DMS79 (cell line): ENCODE measurements around the gene DACT2.
"Not testable (repeated sequence)": the region's sequence is repeated elsewhere in the genome, so short reads cannot be mapped to it uniquely, and the experiment has no call there.

Experiments
- DNase-seq: peaks from one replicate; lab custom pipeline; 2025; lab: John Stamatoyannopoulos, UW

Gene DACT2

GRCh38 chr6:168280020-168280898 is 39.3 kb downstream of the DACT2 start:
- no peak for DNase-seq

DNA sequence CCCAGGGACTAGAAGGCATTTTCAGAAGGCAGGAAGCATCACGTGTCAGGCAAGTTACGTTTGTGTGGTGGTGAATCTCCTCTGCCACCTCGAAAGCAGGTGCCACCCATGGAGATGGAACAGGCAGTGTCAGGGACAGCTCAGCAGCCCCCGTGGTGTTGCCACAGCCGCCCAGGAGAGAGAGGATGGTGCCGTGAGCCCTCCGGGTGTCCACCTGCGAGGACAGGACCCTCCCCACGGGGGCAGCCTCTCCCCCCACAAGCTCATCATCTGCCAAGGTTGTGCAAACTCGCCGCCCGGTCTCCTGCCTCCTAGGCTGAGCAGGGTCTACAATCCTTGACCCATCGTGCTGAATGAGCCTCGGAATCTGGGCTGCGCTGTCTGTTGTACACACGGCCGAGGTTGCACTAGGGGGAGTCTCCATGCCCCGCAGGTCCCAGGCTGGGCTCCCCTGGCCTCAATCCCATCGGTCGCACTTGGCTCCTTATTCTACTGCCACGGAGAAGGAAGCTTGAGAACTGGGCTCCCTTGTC is 40.1 kb downstream of the DACT2 start:
- no peak for DNase-seq

DNA sequence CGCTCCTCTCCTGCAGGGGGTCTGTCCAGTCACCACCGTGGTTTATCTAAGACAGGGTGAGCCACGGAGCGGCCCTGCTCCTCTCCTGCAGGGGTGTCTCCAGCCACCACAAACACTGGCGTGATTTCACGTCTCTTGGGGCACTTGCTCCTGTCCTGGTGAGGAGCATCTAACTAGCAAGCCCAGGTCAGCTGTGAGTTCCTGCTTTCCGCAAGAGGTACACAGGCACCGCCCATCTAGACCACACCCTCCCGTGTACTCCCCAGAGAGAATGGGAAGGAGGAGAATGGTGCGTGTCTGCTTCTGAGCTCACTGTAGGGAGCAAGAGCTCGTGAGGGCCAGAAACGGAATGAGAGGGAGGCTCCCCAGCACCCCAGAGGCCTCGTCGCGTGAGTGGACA is 40.7 kb downstream of the DACT2 start:
- no peak for DNase-seq

DNA sequence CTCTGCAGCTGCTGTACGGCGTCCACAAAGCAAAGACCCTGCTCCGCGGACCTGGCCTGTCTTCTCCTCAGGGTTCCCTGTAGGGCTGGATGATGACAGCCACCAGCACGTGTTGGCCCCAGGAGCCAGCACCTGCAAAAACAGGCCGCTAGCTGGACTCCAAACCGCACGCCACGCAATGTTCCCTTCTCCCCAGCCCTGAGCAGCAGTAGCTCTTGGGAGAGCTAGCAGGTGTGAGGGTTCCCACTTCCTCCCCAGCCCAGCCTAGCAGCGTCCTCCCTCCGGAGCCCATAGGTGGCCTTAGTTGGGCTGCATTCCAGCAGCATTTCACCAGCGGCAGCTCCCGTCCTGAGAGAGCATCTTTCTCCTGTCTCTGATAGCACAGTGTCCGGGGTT is 42.3 kb downstream of the DACT2 start:
- DNase-seq: no peak

GRCh38 chr6:168276576-168277273 is 42.9 kb downstream of the DACT2 start:
- no peak for DNase-seq

DNA sequence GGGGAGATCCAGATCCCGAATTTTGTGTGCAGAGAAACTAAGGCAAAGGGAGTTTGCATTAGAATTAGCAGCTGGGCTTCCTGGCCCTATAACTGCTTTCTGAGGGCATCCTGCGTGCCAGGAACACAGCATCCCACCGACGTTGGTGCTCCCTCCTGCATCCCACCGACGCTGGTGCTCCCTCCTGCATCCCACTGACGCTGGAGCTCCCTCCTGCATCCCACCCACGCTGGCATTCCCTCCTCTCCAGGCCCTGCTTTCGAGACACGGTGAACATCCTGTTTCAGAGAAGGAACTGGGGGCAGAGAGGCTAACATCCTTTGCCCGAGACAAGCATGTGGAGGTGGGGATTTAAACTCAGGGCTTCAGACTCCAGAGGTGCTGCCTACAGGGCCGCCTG is 44.4 kb downstream of the DACT2 start:
- DNase-seq: no peak

DNA sequence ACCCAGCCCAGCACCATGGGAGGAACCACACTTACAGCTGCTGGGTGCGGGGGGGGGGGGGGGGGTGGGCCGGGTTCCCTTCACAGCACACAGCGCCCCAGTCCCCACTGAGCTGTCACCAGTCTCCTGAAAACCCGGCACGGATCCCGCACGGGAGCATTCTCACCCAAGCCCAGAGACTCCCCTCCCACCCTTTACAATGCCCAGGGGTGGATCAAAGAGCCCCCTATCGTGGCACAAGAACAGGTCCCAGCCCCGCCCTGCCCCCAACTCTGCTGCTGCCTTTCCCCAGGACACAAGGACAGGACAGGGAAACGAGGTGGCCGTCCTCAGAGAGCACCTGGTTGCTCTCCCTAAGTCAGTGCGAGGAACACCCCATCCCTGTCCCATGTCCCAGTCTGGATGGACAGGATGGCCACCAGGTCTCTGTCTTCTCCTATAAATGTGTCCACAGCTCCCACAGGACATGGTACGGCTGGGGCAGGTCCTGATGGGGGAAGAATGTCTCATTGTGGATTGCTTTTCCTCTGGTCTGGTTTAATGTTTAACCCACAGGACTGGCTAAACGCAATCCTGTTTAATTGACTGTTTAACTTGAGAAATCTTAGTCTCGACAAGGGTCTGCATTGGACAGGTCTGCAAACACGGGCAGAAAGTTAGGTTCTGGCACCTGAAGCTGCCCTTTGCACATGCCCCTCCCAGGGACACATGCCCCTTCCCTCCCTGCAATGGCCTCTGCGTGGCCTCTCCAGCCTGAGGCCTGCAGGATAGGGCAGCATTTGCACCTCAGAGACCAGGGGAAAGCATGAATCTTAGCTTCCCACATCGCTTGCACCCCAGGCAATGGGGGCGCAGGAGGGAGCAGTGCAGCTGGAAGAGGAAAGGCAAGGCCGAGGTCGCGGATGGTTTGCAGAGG is 45.3 kb downstream of the DACT2 start:
- DNase-seq: no peak

GRCh38 chr6:168273441-168274036 is 46.0 kb downstream of the DACT2 start:
- DNase-seq: no peak

- no peak for DNase-seq
Observed at GRCh38 chr6:168272415-168273325, 46.9 kb downstream of the DACT2 start.

GRCh38 chr6:168270274-168271172 is 49.1 kb downstream of the DACT2 start:
- no peak for DNase-seq

DNA sequence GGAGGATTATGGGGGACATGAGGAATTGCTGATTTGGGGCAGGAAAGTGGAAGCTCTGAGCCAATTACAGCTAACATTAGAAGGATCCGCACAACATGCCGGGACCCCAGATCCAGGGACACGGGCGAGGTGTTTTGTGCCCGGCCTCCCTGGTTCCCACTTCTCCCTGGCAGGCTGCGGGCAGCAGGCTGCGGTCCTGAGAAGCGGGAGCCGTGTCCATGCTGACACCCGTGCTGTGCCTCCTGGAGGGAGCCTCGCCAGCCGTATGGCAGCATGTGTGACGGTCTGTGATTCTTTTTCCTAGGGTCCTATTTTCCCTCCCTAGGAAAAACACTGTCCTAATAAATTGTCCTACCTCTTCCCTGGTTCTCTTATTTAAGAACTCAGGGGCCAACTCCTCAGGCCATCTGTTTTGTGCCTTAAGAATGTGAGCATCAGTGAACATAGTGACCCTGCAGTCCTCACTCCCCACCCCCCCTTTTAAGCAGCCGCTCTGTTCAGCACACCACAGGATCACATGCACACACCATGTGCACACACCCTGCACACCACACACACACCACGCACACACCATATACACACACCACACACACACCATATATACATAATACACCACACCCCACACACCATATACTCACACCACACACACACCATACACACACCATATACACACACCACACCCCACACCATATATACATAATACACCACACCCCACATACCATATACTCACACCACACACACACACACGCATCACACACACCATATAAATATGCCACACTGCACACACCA is 49.9 kb downstream of the DACT2 start:
- DNase-seq: no peak

DNA sequence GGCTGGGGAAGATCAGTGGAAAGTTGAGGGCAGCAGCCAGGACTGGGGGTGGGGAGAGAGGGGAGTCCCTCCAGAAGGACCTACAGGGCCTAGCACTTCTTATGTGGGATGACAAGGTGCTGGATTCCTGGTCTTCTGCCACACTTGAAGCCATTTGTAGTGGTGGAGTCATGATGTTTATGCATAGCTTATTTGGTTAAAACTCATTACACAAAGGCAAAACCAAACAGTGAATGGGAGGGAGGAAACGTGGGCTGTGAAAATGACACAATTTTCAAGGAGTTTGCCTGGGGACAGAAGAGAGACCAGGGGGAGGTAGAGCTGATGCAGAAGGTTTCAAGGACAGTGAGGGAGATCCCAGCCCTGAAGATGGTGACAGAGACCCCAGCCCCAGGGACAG is 50.8 kb downstream of the DACT2 start:
- DNase-seq: no peak

- not testable (repeated sequence) for DNase-seq
Observed at GRCh38 chr6:168267779-168268178, 51.8 kb downstream of the DACT2 start.

DNA sequence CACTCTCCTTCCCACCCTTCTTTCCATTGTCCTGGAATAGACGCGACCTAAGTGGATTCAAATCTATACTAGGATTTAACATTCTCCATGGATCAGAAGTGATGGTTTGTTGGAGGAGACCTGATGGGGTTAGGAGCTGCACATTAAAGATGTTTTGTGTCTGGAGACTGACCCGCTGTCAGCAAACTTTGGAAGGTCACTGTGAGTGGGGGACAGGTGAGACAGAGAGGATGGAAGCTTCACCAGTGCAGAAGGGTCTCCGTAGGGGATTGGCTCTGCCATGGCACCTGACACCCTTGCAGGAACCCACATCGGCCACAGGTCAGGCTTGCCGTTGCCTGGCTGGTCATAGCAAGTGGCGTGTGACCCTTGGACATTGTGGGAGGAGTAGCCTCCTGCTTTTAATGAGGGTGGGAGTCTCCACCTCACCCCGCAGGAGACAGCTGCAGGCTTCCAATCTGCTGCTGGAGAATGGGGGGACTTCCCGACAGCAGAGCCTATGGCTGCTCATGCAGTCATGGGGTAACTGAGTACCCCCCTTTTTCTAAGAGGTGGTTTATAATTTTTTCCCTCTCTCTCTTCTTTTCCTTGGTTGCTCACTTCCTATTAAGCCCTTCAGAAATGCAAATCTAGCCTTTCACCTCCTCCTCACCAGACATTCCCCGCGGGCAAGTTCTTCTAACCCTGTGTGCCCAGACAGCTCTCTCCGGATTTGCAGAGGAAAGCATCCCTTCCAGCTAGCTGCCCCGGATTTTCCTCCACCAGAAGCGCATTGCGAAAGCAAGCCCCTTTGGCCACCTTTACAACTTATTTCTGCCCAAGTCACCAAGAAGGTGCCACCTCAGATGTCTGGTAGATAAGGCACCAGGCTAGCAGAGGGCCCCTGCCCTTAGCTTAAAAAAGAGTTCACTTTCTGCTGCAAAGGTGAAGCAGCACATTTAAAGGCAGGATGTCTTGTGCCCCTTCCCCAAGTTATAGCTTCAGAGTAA is 53.5 kb downstream of the DACT2 start:
- DNase-seq: no peak

DNA sequence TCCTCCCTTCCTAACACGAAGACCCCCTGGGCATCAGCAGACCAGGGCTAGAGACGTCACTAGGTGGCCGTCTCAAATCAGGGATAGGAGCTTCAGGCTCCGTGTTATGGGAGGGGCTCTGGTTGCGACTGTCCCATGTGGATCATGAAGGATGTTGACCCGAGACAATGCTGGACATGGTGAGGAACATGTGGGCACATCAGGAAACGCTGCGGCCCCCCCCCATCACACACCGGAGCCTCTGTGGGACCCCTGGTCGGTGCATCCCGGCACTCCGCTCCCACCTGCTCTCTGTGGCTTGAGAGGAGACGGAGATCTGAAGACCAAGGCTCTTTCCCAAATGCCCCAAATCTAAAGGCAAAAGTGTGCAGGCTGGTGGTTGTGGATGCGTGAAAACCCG is 54.2 kb downstream of the DACT2 start:
- no peak for DNase-seq

GRCh38 chr6:168264593-168265335 is 54.8 kb downstream of the DACT2 start:
- no peak for DNase-seq
